Vagina (tissue), 2 donors: ENCODE data around the gene ZEB2.

Experiments
- POLR2A ChIP-seq, 2 donors: fragments of 450-650 bp; IDR thresholded peaks; one replicate each; pipeline ENCODE4 v1.6.1; 2017; ENCODE audit warnings: antibody characterized with exemption in 2 of 2, mild to moderate bottlenecking in 2 of 2, moderate library complexity in 2 of 2
- TF ChIP-seq, protein P1 (sequence below), 3 experiments: fragments of 450-650 bp in 2 of 3; fragments of 200-600 bp in 1 of 3; sonication (generic) in 1 of 3; IDR thresholded peaks; one replicate each; pipeline ENCODE4 v1.5.1; 2017 to 2019; ENCODE audit warnings: antibody characterized with exemption in 3 of 3, mild to moderate bottlenecking in 2 of 3, moderate library complexity in 2 of 3

DNA sequence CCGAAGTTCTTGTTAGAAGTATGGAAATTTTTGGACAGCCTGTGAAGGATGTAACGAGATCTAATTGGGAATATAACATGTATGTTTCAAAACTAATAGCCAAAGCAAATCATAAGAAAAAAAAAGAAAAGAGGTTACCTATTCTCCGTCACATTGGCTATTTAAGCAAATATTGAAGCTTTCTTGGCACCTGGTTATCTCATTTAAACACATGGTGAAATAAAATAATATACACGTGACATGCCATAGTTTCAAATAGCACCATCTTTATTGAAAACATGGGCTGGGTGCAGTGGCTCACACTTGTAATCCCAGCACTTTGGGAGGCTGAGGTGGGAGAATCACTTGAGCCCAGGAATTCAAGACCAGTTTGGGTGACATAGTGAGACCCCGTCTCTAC is 56.7 kb downstream of the ZEB2 start:
- no peak for TF ChIP-seq POLR2A (IDR thresholded peaks at IDR 0.05)
- TF ChIP-seq, protein P1, sequence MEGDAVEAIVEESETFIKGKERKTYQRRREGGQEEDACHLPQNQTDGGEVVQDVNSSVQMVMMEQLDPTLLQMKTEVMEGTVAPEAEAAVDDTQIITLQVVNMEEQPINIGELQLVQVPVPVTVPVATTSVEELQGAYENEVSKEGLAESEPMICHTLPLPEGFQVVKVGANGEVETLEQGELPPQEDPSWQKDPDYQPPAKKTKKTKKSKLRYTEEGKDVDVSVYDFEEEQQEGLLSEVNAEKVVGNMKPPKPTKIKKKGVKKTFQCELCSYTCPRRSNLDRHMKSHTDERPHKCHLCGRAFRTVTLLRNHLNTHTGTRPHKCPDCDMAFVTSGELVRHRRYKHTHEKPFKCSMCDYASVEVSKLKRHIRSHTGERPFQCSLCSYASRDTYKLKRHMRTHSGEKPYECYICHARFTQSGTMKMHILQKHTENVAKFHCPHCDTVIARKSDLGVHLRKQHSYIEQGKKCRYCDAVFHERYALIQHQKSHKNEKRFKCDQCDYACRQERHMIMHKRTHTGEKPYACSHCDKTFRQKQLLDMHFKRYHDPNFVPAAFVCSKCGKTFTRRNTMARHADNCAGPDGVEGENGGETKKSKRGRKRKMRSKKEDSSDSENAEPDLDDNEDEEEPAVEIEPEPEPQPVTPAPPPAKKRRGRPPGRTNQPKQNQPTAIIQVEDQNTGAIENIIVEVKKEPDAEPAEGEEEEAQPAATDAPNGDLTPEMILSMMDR (IDR thresholded peaks at IDR 0.05): no peak
